Activated T-helper 9 cell treated with anti-CD3 and anti-CD28 coated beads, Interleukin-2, amount 50 U/mL, for 16 hours (primary cell): Measurements from ENCODE around the gene KIAA0232.
"Not testable (repeated sequence)": the region's sequence is repeated elsewhere in the genome, so short reads cannot be mapped to it uniquely, and the experiment has no call there.

ENCODE experiments used
- DNase-seq: peaks from one replicate; pipeline ENCODE4 v3.0.0-alpha.2; 2020; ENCODE audit warnings: low read depth

KIAA0232 gene

GRCh38 chr4:6754481-6755087 is 27.9 kb upstream of the KIAA0232 start:
- DNase-seq = no peak

- DNase-seq = no peak
These were observed 27.3 kb upstream of the KIAA0232 start for GRCh38 chr4:6755088-6755753.

GRCh38 chr4:6756345-6756744 is 26.2 kb upstream of the KIAA0232 start:
- not testable (repeated sequence) for DNase-seq

GRCh38 chr4:6758728-6759127 is 23.8 kb upstream of the KIAA0232 start:
- no peak for DNase-seq

- no peak for DNase-seq
These were observed 21.7 kb upstream of the KIAA0232 start for GRCh38 chr4:6760865-6761264.

GRCh38 chr4:6761649-6762615 is 20.6 kb upstream of the KIAA0232 start:
- no peak for DNase-seq

- no peak for DNase-seq
These were observed 19.1 kb upstream of the KIAA0232 start for GRCh38 chr4:6763330-6763851.

GRCh38 chr4:6764976-6765620 is 17.4 kb upstream of the KIAA0232 start:
- no peak for DNase-seq

GRCh38 chr4:6765703-6766102 is 16.8 kb upstream of the KIAA0232 start:
- no peak for DNase-seq

GRCh38 chr4:6767386-6767747 is 15.2 kb upstream of the KIAA0232 start:
- no peak for DNase-seq

- DNase-seq = no peak
These were observed 14.6 kb upstream of the KIAA0232 start for GRCh38 chr4:6767748-6768538.

GRCh38 chr4:6768539-6768905 is 14.0 kb upstream of the KIAA0232 start:
- no peak for DNase-seq

- DNase-seq = no peak
These were observed 13.1 kb upstream of the KIAA0232 start for GRCh38 chr4:6769233-6769988.

GRCh38 chr4:6769989-6770420 is 12.5 kb upstream of the KIAA0232 start:
- DNase-seq = no peak

GRCh38 chr4:6770581-6771228 is 11.8 kb upstream of the KIAA0232 start:
- DNase-seq = no peak

GRCh38 chr4:6771229-6771671 is 11.3 kb upstream of the KIAA0232 start:
- no peak for DNase-seq

- no peak for DNase-seq
These were observed 10.2 kb upstream of the KIAA0232 start for GRCh38 chr4:6772223-6772928.

GRCh38 chr4:6773106-6773505 is 9.4 kb upstream of the KIAA0232 start:
- DNase-seq = no peak
